Stimulated activated CD4-positive, alpha-beta T cell treated with anti-CD3 and anti-CD28 coated beads, Interleukin-15, amount 100 ng/mL, for 1 hour (primary cell): ENCODE measurements around the gene MYO1A.
A peak's percentile ranks its signal among the peaks of the same experiment; 100 is the strongest.
"Not testable (repeated sequence)": the region's sequence is repeated elsewhere in the genome, so short reads cannot be mapped to it uniquely, and the experiment has no call there.

Experiments used
- DNase-seq, 2 donors: peaks; one replicate each; pipeline ENCODE4 v3.0.0-alpha.2; 2020; ENCODE audit warnings: low read depth in 1 of 2, low spot score in 1 of 2

Gene MYO1A

GRCh38 chr12:57019983-57020719 lies 29.8 kb downstream of the MYO1A start:
- DNase-seq, result no peak

GRCh38 chr12:57018906-57019305 lies 31.0 kb downstream of the MYO1A start:
- no peak for DNase-seq

DNA sequence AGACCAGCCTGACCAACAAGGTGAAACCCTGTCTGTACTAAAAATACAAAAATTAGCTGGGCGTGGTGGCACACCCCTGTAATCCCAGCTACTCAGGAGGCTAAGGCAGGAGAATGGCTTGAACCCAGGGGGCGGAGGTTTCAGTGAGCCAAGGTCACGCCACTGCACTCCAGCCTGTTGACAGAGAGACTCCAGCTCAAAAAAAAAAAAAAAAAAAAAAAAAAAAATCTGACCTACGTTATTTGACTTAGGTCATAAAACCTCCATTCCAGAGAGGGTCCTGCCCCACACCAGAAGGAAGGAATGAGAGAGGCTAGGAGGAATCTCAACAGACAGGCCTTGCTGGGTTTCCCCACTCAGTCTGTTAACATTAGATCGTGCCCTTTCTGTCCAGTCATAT lies 31.6 kb downstream of the MYO1A start:
- not testable (repeated sequence) for DNase-seq

GRCh38 chr12:57016348-57016747 lies 33.6 kb downstream of the MYO1A start, which contains the start of gene TAC3:
Gene TAC3 (minus strand): TSS chr12:57016529. CDS start chr12:57015797, 732 bp downstream.
- no peak for DNase-seq

DNA sequence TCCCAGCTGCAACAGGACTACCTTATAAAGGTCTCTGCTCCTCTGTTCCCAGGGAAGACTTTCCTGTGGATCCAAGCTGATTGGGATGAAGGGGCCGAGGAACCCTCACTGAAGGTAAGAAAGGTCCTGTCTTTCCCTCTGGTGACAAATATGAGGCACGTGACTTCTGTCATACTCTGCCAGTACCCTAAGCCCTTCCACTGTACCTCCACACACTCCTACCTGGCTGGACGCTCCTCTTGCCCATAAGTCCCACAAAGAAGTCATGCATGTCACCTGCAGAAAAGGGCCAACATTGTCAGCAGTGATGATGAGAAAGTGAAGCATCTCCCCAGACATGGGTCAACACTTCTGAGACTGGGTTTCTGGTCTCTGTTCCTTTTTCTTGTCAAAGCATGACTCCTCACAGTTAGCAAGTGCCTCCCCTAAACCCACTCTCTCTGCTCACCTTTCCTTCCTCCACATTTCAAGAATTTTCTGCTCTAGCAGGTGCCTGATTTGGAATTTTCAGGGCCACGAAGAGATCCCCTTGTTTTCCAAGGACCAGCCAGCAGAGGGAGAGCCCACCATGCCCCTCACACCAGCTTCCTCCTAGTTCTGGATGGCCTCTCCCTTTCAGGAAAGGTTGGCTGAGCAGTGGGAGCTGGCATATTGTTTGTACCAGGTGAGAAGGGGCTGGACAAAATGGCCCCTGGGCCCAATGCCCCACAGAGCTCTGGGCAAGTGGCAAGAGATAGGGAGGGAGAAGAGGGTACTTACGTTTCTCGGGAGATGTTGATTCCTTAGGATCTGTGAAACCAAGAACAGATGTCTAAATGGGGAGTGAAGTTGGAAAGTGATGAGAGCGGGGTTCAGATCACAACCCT lies 37.1 kb downstream of the MYO1A start:
- DNase-seq, result no peak

DNA sequence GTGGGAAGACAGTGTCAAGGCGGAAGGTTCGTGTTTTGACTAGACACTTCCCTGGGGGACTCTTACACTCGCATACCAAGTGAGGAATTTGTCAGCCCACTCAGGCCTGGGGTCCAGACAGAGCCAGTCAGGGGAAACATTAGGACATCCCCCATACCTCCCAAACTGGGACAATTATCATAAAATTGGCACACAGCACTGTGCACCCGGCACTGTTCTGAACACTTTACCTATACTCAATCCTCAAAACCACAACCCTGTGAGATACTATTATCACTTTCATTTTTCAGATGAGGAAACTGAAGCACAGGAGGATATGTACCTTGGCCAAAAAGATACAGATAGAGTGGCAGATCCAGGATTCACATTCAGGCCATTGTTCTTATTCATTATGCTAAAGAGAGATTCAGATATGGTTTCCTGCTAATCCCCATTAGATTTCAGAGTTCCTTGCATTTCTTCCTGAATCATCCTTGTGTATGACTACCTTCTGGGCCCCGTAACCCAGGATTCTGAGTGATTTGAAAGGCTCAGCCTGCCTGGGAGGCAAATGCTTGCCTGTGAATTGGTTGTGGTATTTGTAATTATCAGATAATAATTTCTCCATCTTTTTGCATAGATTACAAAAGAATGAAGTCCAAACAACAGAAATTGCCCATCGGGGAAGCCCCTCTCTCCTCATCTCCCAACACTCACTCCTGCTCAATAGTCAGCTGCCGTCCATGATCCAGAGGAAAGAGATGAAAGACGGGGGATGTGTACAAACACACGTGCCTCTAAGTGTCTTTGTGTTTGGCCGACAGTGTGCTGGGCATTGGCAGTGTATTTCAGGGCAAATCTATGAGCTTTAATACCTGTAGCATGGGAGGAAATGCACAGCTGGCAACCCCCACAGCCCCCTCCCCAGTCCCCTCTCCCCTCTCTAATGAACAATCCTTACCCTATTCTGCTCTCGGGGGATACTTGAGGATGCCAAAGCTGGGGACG lies 38.2 kb downstream of the MYO1A start:
- DNase-seq, result no peak

GRCh38 chr12:57010627-57011247 lies 39.2 kb downstream of the MYO1A start:
- DNase-seq, result no peak

GRCh38 chr12:57009949-57010626 lies 39.8 kb downstream of the MYO1A start:
- no peak for DNase-seq

DNA sequence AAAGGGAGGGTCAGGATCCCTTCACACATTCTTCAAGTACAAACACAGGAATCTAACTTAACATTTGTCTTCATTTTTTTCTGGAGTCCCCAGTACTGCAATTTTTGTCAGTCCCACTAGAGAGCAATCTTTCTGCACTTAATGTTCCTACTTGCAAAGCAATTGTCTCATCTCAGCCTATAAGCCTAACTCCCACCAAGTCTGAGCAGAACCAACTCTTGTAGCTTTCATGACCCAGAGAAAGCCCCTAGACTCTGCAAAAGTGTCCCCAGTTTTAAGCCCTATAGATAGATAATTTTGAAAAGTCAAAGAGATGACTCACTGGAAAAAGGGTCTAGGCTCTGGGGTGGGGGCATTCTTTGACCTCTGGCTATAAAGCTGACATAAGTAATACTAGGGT lies 41.8 kb downstream of the MYO1A start:
- no peak for DNase-seq

- no peak for DNase-seq
Observed at GRCh38 chr12:57006809-57007475, 43.0 kb downstream of the MYO1A start.

DNA sequence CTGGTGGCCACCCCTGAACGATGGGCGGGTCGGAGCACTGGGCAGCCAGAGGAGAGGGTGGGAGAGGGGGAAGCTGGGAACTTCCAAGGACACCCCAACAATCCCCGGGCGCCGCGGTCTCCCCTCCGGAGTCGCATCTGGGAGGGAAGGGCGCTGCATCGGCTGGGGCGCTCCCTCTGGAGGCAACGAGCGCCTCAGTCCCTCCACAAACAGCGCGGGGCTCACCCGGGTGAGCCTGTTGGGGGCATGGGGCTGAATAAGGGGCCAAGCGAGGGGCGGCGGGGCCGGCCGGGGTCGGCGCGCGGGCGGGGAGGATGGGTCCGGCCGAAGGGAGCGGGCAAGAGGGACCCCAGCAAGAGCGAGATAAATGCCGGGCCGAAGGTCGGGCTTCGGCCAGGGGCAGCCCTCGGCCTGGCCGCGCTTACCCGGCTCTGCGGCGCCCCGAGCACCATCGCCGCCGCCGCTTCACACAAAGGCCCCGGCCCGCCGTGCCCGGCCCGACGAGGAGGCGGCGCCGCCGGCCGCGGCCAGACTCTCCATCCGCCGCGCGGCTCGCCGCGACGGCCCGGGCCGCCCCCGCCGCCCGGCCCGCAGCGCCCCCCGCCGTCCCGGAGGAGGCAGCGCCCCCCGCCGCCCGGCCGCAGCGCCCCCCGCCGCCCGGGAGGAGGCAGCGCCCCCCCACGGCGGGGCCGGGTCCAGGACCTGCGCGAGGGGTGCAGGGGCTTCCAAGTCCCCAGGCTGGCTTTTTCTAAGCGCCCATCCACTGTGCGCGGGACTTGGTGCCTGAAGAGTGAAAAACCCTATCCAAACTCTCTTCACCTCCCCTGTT lies 43.7 kb downstream of the MYO1A start, which contains the start of gene ZBTB39:
TSS of gene ZBTB39 (minus strand) at position 567 of the 829 bp plus-strand sequence. CDS start 1,629 bp downstream, outside the sequence.
- DNase-seq, result peak; percentile 51 to 62

- DNase-seq, result no peak
Observed at GRCh38 chr12:57004651-57005050, 45.3 kb downstream of the MYO1A start.

GRCh38 chr12:57003395-57003794 lies 46.5 kb downstream of the MYO1A start:
- no peak for DNase-seq

DNA sequence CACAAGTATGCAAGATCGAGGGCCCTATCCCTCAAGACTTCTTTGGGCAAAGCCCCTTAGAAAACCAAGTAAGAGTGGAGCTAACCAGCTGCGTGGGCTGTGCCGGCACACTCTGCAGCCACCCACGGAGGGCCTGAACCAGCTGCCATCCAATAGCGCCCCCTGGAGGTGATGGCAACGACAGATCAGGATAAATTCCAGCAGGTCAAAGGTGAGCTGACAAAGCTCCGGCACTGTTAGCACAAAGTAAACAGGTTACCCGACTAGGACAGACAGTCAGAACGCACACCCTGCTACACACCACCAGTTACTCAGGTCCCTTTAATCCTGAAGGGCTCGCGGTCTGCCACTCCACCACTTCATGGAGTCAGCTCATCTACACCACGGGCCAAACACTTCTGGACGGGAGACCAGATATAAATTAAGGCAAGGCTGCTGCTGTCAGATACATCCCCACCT lies 48.5 kb downstream of the MYO1A start:
- DNase-seq, result peak; percentile 51 to 56

- no peak for DNase-seq
Observed at GRCh38 chr12:57000393-57000792, 49.5 kb downstream of the MYO1A start.

- DNase-seq, result no peak
Observed at GRCh38 chr12:56999456-56999855, 50.5 kb downstream of the MYO1A start.

DNA sequence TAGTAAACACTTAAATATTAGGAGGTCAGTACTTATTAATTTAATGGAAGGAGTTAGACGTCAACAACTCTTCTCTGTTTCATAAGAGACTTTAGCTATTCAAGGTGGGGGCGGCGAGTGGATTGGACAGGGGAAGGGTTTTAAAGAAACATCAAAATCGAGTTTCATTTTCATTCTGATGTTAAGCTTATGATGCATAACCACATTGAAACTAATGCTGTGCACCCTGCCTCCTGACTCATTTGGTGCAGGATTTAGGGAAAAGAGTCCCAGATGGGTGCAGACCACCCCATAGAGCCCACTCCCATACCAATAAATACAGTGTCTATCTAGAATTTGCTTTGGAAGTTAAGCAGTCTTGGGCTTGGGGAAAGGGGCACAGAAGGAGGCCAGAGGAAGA lies 50.9 kb downstream of the MYO1A start:
- peak in 1 of 2 donors; percentile 17 for DNase-seq

GRCh38 chr12:56998316-56998715 lies 51.6 kb downstream of the MYO1A start:
- no peak for DNase-seq
